GM21786 (cell line): ENCODE measurements around the gene PIK3R6.

ENCODE experiments used
- ATAC-seq: cut with Tn5 transposase; IDR thresholded peaks from one replicate; pipeline ENCODE4 v1.9.1; 2021; ENCODE audit not compliant: unreplicated experiment

Gene PIK3R6

DNA sequence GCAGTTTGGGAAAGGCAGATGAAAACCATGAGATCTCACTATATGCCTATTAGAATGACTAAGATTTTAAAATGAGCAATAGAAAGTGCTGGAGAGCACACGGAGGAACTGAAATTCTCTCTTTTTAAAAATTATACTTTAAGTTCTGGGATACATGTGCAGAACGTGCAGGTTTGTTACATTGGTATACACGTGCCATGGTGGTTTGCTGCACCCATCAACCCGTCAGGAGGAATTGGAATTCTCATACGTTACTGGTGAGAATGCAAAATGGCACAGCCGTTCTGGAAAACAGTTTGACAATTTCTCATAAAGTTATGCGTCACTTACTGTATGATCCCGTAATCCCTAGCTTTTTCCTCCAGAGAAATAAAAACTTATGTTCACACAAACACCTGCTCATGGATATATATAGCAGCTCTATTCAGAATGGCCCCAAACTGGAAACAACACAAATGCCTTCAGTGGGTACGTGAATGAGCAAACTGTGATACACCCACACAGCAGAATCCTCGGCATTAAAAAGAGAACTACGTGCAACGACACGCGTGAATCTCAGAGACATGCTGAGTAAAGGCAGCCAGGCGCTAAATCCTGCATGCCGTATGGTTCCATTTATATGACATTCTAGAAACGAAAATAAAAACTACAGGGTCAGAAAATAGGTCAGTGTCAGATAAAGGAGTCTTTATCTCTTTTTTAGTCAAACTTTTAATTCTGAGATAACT lies 11.8 kb downstream of the PIK3R6 start:
- ATAC-seq = no peak

DNA sequence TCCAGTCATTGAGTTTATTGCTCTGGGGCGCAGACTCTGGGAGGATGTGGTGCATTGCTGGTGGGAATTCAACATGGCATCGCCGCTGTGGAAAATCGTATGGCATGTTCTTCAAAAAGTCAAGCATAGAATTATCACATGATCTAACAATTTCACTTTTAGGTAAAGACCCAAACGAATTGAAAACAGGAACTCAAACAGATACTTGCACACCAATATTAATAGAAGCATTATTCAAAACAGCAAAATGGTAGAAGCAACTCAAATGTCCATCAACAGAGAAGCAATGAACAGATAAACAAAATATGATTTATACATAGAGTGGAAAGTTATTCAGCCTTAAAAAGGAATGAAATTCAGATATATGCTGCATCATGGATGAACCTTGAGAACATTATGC lies 15.9 kb downstream of the PIK3R6 start:
- no peak for ATAC-seq

DNA sequence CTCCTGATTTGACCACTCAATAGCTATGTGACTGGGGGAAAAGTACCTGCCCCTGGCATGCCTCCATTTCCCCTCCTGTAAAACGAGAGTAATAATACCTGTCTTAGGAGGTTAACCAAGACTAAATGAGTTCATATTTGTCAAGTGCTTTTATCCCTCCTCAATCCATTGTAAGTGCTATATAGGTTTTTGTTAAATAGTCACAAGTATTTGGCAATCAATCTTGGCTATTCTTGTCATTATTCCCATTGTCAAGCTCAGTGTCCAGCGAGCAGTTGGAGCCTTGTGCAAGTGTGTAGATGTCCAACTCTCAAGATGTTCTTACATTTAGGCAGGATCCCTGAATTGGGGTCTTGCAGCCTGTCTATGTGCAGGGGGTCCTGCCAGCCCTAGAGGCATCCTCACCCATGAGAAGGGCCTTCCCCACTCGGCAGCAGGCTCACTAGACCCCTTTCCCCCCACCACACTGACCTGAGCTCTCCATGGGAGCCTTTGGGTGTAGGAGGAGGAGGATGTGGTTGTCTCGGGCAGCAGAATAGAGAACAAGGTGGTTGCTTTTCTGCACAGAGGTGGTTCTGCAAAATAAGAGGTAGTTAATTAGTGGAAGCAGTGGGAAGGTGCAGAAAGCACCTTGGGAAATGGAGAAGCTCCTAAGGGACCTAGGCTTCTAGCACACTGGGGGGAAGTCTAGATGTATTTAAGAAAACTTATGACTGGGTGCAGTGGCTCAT lies 18.0 kb downstream of the PIK3R6 start:
- ATAC-seq = no peak

DNA sequence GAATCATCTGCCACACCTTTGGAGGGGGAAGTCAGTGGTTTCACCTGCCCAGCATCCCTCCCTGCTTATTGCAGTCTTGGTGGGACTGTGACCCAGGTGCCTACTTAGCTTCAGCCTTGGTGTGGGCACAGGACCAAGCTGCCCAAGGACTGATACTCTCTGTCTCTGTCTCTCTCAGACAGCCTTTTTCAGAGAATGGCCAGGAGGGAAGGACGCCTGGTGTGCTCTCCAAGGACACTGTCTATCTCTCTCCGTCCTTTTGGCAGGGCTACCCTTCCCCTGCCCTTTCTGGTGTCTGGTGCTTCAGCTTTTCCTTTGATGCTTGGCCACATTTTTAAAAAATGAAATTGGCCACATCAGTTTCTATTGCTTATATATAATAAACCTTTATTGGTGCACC lies 19.6 kb downstream of the PIK3R6 start:
- ATAC-seq = no peak

DNA sequence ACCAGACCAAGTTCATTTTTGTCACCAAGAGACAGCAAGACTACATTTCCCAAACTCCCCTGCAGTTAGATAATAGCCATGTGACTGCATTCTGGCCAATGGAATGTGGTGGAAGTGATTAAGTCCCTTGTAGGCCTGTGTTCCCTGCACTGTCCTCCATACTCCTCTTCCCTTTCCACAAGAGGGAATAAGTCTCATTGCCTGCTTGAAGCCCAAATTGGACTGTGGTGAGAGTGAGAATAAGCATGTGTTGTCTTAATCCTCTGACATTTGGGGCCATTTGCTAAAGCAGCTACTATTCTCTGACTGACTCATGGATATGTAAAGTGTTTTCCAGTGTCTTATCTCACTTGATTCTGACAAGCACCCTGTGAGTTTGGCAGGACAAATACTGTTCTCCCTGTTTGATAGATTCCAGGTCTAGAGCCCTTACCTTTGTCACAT lies 20.7 kb downstream of the PIK3R6 start:
- no peak for ATAC-seq

DNA sequence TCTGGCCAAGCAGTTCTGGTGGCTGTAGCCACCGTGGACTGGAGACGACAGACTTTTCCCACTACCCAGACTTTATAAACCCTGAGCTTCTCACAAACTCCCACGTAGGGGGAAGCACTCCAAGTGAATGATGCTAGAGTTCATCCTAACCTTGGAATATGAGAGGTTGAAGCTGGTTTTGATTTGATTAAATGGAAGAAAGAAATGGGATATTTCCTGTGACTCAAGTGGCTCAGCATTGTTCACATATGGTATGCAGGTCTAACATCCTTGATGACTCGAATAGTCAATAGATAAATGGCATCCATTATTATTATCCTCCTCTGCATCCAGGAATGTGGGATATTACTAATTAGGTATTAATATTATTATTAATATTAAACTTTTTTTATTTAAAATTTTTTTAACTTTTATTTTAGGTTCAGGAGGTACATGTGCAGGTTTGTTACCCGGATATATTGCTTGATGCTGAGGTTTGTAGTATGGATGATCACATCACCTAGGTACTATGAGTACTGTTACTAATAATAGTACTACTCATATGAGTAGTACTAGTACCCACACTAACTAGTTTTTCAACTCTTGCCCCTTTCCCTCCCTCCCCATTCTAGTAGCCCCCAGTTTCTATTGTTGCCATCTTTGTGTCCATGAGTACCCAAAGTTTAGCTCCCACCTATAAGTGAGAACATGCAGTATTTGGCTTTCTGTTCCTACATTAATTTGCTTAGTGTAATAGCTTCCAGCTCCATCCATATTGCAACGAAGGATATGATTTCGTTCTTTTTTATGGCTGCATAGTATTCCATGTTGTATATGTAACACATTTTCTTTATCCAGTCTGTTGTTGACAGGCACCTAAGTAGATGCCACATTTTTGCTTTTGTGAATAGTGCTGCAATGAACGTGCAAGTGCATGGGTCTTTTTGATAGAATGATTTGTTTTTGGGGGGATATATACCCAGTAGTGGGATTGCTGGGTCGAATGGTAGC lies 22.9 kb downstream of the PIK3R6 start:
- ATAC-seq = no peak

DNA sequence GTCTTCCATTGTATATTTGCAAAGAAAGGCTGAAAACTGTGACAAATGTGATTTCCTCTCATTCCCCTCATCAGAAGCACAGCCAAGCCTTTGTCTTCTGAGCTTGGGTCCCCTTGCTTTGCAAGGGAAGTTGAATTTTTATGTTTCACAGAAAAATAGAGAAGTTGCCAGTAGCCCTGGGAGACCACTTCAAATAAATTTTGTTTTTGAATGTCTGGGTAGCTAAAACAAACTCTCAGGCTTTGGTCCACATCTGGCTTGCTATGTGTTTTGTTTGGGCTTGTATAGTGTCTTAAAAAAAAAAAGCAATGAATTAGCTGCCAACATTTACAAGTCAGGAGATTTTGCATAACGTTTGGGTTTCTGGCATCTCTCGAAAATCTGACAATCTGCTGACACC lies 24.1 kb downstream of the PIK3R6 start:
- ATAC-seq = no peak

DNA sequence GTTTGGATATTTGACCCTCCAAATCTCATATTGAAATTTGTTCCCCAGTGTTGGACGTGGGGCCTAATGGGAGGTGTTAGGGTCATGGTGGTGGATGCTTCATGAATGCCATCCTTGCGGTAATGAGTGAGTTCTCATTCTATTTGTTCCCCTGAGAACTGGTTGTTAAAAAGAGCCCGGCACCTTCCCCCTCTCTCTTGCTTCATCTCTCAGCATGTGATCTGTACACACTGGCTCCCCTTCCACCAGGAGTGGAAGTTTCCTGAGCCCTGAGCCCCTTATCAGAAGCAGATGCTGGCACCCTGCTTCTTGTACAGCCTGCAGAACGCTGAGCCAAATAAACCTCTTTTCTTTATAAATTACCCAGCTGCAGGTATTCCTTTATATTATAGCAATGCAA lies 25.6 kb downstream of the PIK3R6 start:
- no peak for ATAC-seq

DNA sequence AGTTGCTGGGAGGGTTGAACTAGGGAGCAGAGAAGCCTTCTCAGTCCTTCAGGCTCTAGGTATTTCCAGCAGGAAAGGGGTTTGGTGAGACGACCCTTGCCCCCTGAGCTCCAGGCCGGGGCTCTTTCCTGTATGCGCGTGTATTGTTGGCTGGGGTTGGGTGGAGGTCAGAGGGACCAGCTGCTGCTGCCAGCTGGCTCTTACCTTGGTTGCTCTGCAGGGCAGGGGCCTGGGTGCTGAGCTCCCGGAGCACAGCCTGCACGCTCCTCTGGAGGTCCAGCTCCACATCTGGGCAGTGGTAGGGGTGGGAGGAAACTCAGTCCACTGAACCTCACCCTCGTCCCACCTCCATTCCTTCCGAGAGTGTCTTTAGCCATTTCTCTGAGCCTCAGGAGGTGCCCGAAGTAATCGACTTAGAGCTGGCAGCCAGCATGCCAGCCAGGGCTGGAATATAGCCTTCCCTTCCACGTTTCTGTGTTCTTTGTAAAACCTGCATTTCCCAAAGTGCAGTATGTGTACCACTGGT lies 28.0 kb downstream of the PIK3R6 start:
- ATAC-seq = no peak

DNA sequence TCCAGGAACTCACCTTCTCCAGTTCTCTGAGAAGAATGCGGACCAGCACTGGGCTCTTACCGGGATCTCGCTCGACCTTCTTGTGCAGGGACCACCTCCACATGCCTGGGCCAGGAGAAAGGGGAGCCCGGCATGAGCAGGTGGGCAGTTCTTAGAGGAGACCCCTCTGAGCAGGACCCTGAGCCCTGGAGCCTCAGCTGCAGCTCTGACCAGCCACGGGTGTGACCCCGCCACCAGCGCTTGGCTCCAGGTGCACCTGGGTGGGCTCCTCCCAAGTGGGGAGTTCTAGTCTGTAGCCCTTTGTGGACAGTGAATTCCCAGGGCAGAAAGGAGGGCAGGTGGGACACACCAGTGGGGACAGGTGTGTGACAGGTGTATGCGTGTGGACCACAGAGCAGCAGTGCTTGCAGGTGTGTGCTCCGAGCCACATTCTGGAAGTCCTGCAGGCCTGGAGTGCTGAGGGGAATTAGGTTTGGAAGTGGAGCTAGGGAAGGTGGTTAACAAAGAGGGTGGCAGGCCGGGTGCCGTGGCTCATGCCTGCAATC lies 28.9 kb downstream of the PIK3R6 start:
- ATAC-seq = no peak

DNA sequence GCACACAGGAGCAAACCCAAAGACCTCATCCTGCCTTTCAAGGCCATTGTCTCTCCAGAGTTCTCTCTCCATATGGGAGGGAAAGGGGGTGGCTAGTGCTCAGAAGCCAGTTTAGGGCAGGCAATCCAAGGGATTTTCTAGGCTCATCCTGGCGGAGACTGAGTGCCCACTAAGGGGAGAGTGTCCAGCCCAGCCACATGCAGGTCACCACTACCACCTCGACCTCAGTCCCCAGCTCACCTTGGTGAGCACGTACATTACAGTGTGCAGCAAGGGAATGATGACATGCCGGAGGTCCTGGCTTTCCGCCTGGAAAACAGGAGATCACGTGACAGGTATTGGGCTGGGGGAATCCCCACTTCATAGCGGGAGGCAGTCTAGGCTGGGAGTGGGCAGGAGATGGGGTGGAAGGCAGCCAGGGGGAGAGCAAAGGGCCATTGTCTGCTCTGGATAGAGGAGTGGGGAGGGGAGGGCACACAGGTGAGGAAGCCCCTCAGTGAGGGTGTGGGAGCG lies 29.9 kb downstream of the PIK3R6 start:
- no peak for ATAC-seq

DNA sequence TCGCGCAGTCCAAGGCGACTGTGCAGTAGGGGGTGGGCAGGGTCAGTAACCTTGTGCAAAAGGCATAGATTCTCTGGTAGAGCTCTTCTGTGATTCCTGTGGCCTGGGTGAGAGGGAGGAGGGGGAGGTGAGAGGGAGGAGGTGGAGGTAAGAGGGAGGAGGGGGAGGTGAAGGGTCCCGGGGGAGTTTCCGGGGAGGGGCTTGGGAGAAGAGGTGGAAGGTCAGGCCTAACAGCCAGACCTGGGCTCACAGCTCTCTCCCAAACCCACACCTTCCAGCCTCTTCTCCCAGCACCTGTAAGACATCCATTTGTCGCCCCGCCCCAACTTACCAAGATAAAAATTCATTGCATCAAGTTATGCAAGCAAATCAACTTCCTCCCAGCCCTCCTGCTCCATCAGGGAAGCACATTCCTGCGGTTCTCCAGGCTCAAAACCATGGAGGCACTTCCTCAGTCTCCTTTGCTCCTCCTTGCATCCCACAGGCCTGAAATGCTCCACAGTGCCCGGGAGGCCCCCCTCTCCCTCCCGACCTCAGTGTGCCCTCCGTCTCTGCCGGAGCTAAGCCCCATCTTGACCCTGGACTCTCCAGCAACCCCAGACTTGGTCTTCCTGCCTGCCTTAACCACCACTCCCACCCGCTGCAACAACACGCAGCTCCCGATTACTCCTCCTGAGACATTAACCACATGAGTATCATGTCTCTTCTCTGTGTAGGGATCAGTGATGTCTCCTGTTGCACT lies 30.5 kb downstream of the PIK3R6 start:
- no peak for ATAC-seq

DNA sequence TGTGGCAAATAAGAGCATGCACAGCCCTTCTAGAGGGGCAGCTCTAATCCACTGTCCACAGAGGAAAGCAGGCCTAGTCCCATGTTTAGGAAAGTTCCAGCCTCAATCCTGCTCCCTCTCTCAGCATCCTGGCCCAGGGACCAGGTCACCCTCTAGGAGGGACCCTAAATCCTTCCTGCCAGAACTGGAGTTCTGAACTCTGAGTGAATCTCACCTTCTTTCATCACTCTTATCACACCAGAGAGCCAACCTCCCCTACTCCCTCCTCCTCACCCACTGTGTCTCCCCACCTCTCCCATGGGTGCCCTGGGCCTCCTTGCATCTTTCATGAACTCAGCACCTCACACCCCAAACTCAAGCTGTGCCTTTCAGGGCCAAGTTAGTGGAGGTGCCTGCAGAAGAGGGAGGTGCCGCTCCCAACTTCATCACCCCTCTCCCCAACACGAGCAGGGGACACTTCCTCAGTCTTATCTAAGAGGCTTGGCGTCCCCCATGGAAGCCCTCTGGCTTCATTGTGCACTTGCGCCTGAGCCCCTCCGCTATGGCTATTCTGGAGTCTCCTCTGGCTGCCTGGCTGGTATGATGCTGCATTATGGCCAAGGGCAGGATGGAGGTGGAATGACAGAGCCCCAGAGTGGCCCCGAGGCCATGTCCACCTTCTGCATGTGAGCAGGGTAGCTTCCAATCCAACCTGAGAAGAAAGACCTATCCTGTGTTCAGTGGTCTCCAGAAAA lies 31.7 kb downstream of the PIK3R6 start:
- ATAC-seq = no peak

DNA sequence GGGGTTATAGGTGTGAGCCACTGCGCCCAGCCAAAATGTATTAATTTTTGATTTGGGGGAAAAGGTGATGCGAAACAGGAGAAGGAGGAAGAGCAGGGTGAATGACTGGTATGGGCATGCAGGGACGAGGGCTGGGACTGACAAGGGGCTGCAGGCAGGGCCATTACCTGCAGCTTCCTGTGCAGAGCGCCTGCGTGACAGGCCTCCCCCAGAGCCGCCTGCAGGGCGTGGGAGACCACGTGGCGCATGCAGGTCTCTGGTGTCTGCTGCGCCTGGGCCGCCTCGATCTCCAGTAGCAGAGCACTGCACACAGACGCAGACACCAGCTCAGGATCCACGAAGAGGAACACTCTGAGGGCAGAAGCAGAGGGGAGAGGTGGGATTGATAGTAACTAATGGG lies 32.4 kb downstream of the PIK3R6 start:
- ATAC-seq = no peak

DNA sequence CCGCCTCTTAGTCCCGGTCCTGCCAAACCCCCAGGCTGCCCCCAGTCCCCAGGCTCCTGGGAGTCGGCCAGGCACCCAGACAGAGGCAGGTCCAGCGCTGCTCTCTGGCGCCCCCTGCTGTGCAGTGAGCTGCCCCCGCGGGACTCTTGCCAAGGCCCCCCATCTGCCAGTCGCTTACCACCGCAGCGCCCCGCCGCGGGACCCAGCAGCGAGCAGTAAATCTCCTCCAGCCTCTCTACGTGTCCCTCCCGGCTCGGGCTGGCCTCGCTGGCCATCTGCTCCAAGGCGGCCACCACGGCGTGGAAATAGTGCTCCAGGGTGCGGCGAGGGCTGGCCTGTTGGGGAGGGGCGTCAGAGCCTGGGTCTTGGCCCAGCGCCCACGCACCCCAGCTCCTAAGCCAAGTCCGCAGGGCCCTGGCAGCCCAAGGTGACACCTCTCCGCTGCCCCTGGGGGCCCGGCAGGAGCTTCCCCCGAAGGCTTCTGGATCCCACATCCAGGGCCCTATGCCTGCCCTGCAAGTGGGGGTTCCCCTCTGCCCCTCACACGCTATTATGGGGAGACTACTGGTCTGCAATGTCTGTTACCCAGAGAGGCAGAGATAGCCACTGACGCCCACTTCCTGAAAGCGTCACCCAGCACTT lies 34.6 kb downstream of the PIK3R6 start:
- no peak for ATAC-seq

DNA sequence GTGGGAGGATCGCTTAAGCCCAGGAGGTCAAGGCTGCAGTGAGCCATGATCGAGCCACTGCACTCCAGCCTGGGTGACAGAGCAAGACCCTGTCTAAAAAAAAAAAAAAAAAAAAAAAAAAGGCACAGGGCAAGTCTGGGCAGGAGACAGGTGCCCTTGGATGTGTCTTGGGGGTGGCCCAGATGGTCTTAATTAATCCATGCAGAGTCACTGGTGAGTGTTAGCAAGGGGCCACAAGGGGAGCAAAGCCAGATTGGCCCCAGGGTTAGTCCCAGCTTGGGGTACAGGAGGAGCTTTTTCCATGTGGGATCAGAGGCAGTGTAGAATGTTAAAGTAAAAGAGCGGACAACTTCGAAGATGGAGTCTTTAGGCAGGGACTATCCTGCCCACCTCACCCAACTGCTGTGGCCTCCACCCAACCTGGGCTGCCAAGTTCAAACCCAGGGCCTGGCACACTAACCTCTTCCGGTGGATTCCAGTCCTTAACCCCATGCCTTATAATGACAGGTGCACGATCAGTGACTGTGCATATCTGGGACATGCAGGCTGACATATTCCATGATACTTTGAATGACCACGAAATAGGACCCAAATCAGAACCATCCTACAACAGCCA lies 36.1 kb downstream of the PIK3R6 start:
- ATAC-seq = no peak

DNA sequence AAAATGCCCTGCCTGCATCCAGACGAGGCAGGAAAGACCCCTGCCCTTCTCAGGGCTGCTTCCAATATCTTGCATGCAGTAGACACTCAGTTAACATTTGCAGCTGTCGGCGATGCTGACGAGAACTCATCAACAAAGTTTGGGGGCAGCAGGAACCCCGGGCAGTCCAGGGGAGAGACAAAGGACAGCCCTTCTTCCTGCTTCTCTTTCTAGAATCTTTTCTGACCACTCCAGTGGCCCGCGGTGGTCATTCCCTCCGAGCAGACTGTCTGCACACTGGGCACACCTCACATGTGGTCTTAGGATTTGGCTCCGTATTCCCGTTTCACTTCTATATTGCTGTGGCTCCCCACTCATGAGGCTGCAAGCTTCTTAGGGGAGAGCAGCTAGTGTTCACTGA lies 37.3 kb downstream of the PIK3R6 start:
- no peak for ATAC-seq
